GM12878 (cell line): ENCODE measurements around the gene HAUS7. TPM values are rescaled to one million over a fixed set of nuclear protein-coding genes. Genes with fewer than 3 reads are reported as not detected.
A peak's percentile ranks its signal among the peaks of the same experiment; 100 is the strongest.

Experiments used
- ATAC-seq: fragments of 200-7000 bp; cut with Tn5 transposase; 3 replicates; pipeline ENCODE4 v1.9.1; 2020; ENCODE audit warnings: mild to moderate bottlenecking, moderate library complexity
- BruUV-seq: library from RNA; stranded (reverse); fragments of 400-500 nt; replicated peaks from 2 replicates; lab custom pipeline; 2021; lab: Mats Ljungman, UMichigan
- CTCF ChIA-PET: fragments of 300-600 bp; sonication (Branson Sonifier 250); formaldehyde crosslinking; extraction: SDS; loops from one replicate; lab custom pipeline; 2021; ENCODE audit warnings: inconsistent platforms; lab: Yijun Ruan, JAX
- POLR2A ChIA-PET: fragments of 350-600 bp; formaldehyde crosslinking; extraction: SDS; loops from one replicate; lab custom pipeline; 2021; ENCODE audit warnings: inconsistent platforms; lab: Charles Lee
- RAD21 ChIA-PET: fragments of 300-600 bp; sonication (Branson Sonifier 250); formaldehyde crosslinking; loops from one replicate; lab custom pipeline; 2023; ENCODE audit warnings: antibody characterized with exemption; ENCODE audit not compliant: unreplicated experiment; lab: Charles Lee
- SMC1A ChIA-PET: fragments of 300-600 bp; sonication (Branson Sonifier 250); formaldehyde crosslinking; loops from one replicate; lab custom pipeline; 2023; ENCODE audit not compliant: unreplicated experiment, uncharacterized antibody; lab: Charles Lee
- DNase-seq: peaks from one replicate; pipeline ENCODE4 v3.0.0-alpha.2; 2011; ENCODE audit warnings: low read depth, low spot score
- FAIRE-seq: peaks from 3 replicates; lab custom pipeline; 2011; peaks lifted over from hg19 to GRCh38; lab: Jason Lieb, UNC
- H2AFZ ChIP-seq: 2 replicates; pipeline ENCODE4 v1.6.0; 2011; ENCODE audit warnings: low read depth, low read length, control low read depth; ENCODE audit not compliant: control insufficient read depth
- H3K27ac ChIP-seq: 2 replicates; pipeline ENCODE4 v1.5.1; 2011; ENCODE audit warnings: control low read depth; ENCODE audit not compliant: control insufficient read depth, insufficient read depth
- H3K27me3 ChIP-seq, 2 experiments: replicated peaks in 1 of 2; 2 replicates each; pipeline versions ENCODE4 v1.6.0 to v1.6.1; 2011; ENCODE audit warnings: low read length in 1 of 2; ENCODE audit not compliant: control insufficient read depth in 2 of 2, insufficient read depth in 2 of 2
- H3K36me3 ChIP-seq, 2 experiments: 2 replicates each; pipeline ENCODE4 v1.5.1; 2011; ENCODE audit warnings: low read length in 1 of 2; ENCODE audit not compliant: control insufficient read depth in 2 of 2, insufficient read depth in 2 of 2
- H3K4me1 ChIP-seq: 2 replicates; pipeline ENCODE4 v1.6.1; 2011; ENCODE audit warnings: mild to moderate bottlenecking, low read length, moderate library complexity, mixed read lengths; ENCODE audit not compliant: control insufficient read depth, insufficient read depth
- H3K4me2 ChIP-seq: 2 replicates; pipeline ENCODE4 v1.6.0; 2011; ENCODE audit warnings: control low read depth; ENCODE audit not compliant: control insufficient read depth, insufficient read depth
- H3K4me3 ChIP-seq: fragments of 200-600 bp; sonication (generic); 2 replicates; pipeline ENCODE4 v1.5.1; 2016
- H3K79me2 ChIP-seq: 2 replicates; pipeline ENCODE4 v1.6.0; 2011; ENCODE audit warnings: low read length; ENCODE audit not compliant: control insufficient read depth, insufficient read depth
- H3K9ac ChIP-seq: 2 replicates; pipeline ENCODE4 v1.8.0; 2011; ENCODE audit warnings: low read length, control low read depth, mixed read lengths; ENCODE audit not compliant: control insufficient read depth, insufficient read depth
- H3K9me3 ChIP-seq: replicated peaks from 3 replicates; pipeline ENCODE4 v1.5.1; 2011; ENCODE audit warnings: mild to moderate bottlenecking, low read length; ENCODE audit not compliant: control insufficient read depth, insufficient read depth
- H4K20me1 ChIP-seq: 2 replicates; pipeline ENCODE4 v1.6.0; 2011; ENCODE audit not compliant: control insufficient read depth, insufficient read depth
- E2F8 ChIP-seq: fragments of 450-650 bp; IDR thresholded peaks from 2 replicates; pipeline ENCODE4 v1.6.1; 2018; ENCODE audit warnings: mild to moderate bottlenecking, low read depth, moderate library complexity; ENCODE audit not compliant: partially characterized antibody
- KLF5 ChIP-seq: fragments of 450-650 bp; IDR thresholded peaks from 2 replicates; pipeline ENCODE4 v1.6.1; 2014; ENCODE audit warnings: mild to moderate bottlenecking; ENCODE audit not compliant: partially characterized antibody
- NKRF ChIP-seq: fragments of 450-650 bp; conservative IDR thresholded peaks from 2 replicates; pipeline ENCODE4 v1.6.1; 2017; ENCODE audit warnings: mild to moderate bottlenecking, moderate library complexity
- SMAD5 ChIP-seq: IDR thresholded peaks from 2 replicates; pipeline ENCODE4 v1.6.1; 2016; ENCODE audit warnings: antibody characterized with exemption, low read depth
- WGBS: methylation state at CpG from one replicate; pipeline ENCODE4 v1.1.6; 2016; ENCODE audit warnings: low lambda C conversion rate; ENCODE audit not compliant: insufficient replicate concordance, insufficient coverage; ENCODE audit errors: missing lambda C conversion rate; 5-methylcytosine and 5-hydroxymethylcytosine counted together
- in situ Hi-C: fragments of 300-500 bp; cut with MboI; formaldehyde crosslinking; loops from 9 replicates; pipeline ENCODE4 v1.14.3; 2018; ENCODE audit warnings: mixed read lengths
- intact Hi-C: fragments of 100-400 bp; cut with micrococcal nuclease; formaldehyde crosslinking; loops from one replicate; pipeline ENCODE4 v1.14.2; 2022; ENCODE audit not compliant: unreplicated experiment
- polyA plus RNA-seq, 11 experiments: library from polyadenylated mRNA; depleted of rRNA in 4 of 11; unstranded in 6 of 11; stranded (reverse) in 5 of 11; fragments of >200 nt; fragmentation: Nextera tagmentation in 4 of 11; fragmentation: Illumina TruSeq in 1 of 11; extraction: Ambion mirVana in 4 of 11; extraction: Trizol in 1 of 11; gene quantifications; 1 replicate in 1 of 11; 2 replicates in 10 of 11; pipeline versions ENCODE4 v1.2.1 to v1.2.3, GENCODE V29; 2011 to 2016; ENCODE audit warnings: inconsistent platforms in 2 of 11, missing spikeins in 2 of 11, low read depth in 1 of 11
- total RNA-seq, 4 experiments: library from RNA; depleted of rRNA in 3 of 4; stranded (reverse); fragments of >200 nt in 3 of 4; fragmentation: Illumina TruSeq in 1 of 4; extraction: Trizol in 1 of 4; gene quantifications; 2 replicates each; pipeline versions ENCODE4 v1.2.1 to v1.2.3, GENCODE V29; 2013 to 2021
- TF ChIP-seq, protein P1 (sequence below): fragments of 150-350 bp; IDR thresholded peaks from 2 replicates; pipeline ENCODE4 v1.6.1; 2014; ENCODE audit warnings: mild to moderate bottlenecking, low read depth, low read length
- TF ChIP-seq, protein P2 (sequence below): fragments of 450-650 bp; IDR thresholded peaks from 2 replicates; pipeline ENCODE4 v1.6.1; 2017; ENCODE audit warnings: mild to moderate bottlenecking

HAUS7 gene
- total and polyA plus RNA-seq, 10 of the 15 experiments (the other 5 are each of a cell fraction or from before 2014, with no cell fraction given), result 6.7 to 63.3 (median 24.1) TPM

DNA sequence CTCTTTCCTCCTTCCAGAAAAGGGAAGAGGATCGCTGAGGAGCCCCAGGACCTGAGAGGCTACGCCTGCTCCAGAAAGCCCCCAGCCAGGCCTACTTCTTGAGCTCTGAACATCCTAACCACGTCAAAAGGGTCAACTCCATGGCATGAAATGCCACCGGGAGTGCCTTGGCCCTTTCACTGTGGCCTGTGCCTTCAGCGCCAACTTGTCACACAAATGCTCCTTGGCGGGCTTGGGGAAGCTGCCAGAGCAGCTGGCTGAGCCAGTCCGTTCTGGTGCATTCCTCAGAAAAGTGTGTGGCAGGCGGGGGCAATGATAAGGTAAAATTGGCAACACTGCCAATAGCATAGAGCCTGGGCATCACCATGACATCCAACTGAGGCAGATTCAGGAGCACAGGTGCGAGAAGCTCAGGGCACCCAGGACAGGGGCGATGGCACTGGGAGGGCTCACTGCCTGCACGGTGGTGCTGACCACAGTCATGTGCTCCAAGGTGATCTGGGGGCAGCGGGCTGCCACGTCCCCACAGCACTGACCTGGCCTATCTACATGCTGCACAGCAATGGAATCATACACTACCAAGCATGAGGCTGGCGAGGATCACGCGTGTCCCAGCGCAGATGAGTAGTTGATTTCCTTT, 12.4 kb downstream of the HAUS7 start:
- TF ChIP-seq SMAD5, result no peak
- no peak for TF ChIP-seq E2F8
- TF ChIP-seq NKRF, result no peak
- TF ChIP-seq, protein P1, sequence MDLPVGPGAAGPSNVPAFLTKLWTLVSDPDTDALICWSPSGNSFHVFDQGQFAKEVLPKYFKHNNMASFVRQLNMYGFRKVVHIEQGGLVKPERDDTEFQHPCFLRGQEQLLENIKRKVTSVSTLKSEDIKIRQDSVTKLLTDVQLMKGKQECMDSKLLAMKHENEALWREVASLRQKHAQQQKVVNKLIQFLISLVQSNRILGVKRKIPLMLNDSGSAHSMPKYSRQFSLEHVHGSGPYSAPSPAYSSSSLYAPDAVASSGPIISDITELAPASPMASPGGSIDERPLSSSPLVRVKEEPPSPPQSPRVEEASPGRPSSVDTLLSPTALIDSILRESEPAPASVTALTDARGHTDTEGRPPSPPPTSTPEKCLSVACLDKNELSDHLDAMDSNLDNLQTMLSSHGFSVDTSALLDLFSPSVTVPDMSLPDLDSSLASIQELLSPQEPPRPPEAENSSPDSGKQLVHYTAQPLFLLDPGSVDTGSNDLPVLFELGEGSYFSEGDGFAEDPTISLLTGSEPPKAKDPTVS, result no peak
- TF ChIP-seq KLF5, result no peak
- TF ChIP-seq, protein P2, sequence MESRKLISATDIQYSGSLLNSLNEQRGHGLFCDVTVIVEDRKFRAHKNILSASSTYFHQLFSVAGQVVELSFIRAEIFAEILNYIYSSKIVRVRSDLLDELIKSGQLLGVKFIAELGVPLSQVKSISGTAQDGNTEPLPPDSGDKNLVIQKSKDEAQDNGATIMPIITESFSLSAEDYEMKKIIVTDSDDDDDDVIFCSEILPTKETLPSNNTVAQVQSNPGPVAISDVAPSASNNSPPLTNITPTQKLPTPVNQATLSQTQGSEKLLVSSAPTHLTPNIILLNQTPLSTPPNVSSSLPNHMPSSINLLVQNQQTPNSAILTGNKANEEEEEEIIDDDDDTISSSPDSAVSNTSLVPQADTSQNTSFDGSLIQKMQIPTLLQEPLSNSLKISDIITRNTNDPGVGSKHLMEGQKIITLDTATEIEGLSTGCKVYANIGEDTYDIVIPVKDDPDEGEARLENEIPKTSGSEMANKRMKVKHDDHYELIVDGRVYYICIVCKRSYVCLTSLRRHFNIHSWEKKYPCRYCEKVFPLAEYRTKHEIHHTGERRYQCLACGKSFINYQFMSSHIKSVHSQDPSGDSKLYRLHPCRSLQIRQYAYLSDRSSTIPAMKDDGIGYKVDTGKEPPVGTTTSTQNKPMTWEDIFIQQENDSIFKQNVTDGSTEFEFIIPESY, result no peak
- H3K4me3 ChIP-seq, result no peak overlapping the region
- no peak for ATAC-seq
- POLR2A ChIA-PET, result no interaction called here
- no peaks in the 10 kb centered on the region for H4K20me1 ChIP-seq
- H2AFZ ChIP-seq, result no peak overlapping the region
- H3K27ac ChIP-seq, result no peak overlapping the region
- H3K79me2 ChIP-seq, result no peaks in the 10 kb centered on the region
- no peak overlapping the region for H3K4me2 ChIP-seq
- RAD21 ChIA-PET, result no interaction called here
- BruUV-seq, result TSS peak; percentile 33
- H3K27me3 ChIP-seq, result no peaks in the 10 kb centered on the region
- in situ Hi-C loops, result no loop called here
- H3K36me3 ChIP-seq, result peaks cover 0 to 2% of the 10 kb centered on the region in 2 experiments; a peak in 2 of 4 replicates
- FAIRE-seq, result no peak
- H3K9ac ChIP-seq, result no peak overlapping the region
- no peaks in the 10 kb centered on the region for H3K4me1 ChIP-seq
- DNase-seq, result no peak
- no peaks in the 10 kb centered on the region for H3K9me3 ChIP-seq
- CTCF ChIA-PET, result interaction anchor here (1.6 kb wide), 1 partner anchor 49 kb away, joined by 6 read pairs; no protein-coding TSS in a partner anchor
- intact Hi-C loops, result no loop called here
- 65% methylated on average over 17 of the region's 17 CpGs for WGBS
- SMC1A ChIA-PET, result no interaction called here
